GM12878 (cell line): ENCODE results near the gene PHF3. TPM values are rescaled to one million over a fixed set of nuclear protein-coding genes. Genes with fewer than 3 reads are reported as not detected.

Experiments
- ATAC-seq: fragments of 200-7000 bp; cut with Tn5 transposase; 3 replicates; pipeline ENCODE4 v1.9.1; 2020; ENCODE audit warnings: mild to moderate bottlenecking, moderate library complexity
- BruUV-seq: library from RNA; stranded (reverse); fragments of 400-500 nt; replicated peaks from 2 replicates; lab custom pipeline; 2021; lab: Mats Ljungman, UMichigan
- CTCF ChIA-PET: fragments of 300-600 bp; sonication (Branson Sonifier 250); formaldehyde crosslinking; extraction: SDS; loops from one replicate; lab custom pipeline; 2021; ENCODE audit warnings: inconsistent platforms; lab: Yijun Ruan, JAX
- POLR2A ChIA-PET: fragments of 350-600 bp; formaldehyde crosslinking; extraction: SDS; loops from one replicate; lab custom pipeline; 2021; ENCODE audit warnings: inconsistent platforms; lab: Charles Lee
- RAD21 ChIA-PET: fragments of 300-600 bp; sonication (Branson Sonifier 250); formaldehyde crosslinking; loops from one replicate; lab custom pipeline; 2023; ENCODE audit warnings: antibody characterized with exemption; ENCODE audit not compliant: unreplicated experiment; lab: Charles Lee
- SMC1A ChIA-PET: fragments of 300-600 bp; sonication (Branson Sonifier 250); formaldehyde crosslinking; loops from one replicate; lab custom pipeline; 2023; ENCODE audit not compliant: unreplicated experiment, uncharacterized antibody; lab: Charles Lee
- DNase-seq: peaks from one replicate; pipeline ENCODE4 v3.0.0-alpha.2; 2011; ENCODE audit warnings: low read depth, low spot score
- FAIRE-seq: peaks from 3 replicates; lab custom pipeline; 2011; peaks lifted over from hg19 to GRCh38; lab: Jason Lieb, UNC
- H2AFZ ChIP-seq: 2 replicates; pipeline ENCODE4 v1.6.0; 2011; ENCODE audit warnings: low read depth, low read length, control low read depth; ENCODE audit not compliant: control insufficient read depth
- H3K27ac ChIP-seq: 2 replicates; pipeline ENCODE4 v1.5.1; 2011; ENCODE audit warnings: control low read depth; ENCODE audit not compliant: control insufficient read depth, insufficient read depth
- H3K27me3 ChIP-seq, 2 experiments: replicated peaks in 1 of 2; 2 replicates each; pipeline versions ENCODE4 v1.6.0 to v1.6.1; 2011; ENCODE audit warnings: low read length in 1 of 2; ENCODE audit not compliant: control insufficient read depth in 2 of 2, insufficient read depth in 2 of 2
- H3K36me3 ChIP-seq, 2 experiments: 2 replicates each; pipeline ENCODE4 v1.5.1; 2011; ENCODE audit warnings: low read length in 1 of 2; ENCODE audit not compliant: control insufficient read depth in 2 of 2, insufficient read depth in 2 of 2
- H3K4me1 ChIP-seq: 2 replicates; pipeline ENCODE4 v1.6.1; 2011; ENCODE audit warnings: mild to moderate bottlenecking, low read length, moderate library complexity, mixed read lengths; ENCODE audit not compliant: control insufficient read depth, insufficient read depth
- H3K4me2 ChIP-seq: 2 replicates; pipeline ENCODE4 v1.6.0; 2011; ENCODE audit warnings: control low read depth; ENCODE audit not compliant: control insufficient read depth, insufficient read depth
- H3K4me3 ChIP-seq: fragments of 200-600 bp; sonication (generic); 2 replicates; pipeline ENCODE4 v1.5.1; 2016
- H3K79me2 ChIP-seq: 2 replicates; pipeline ENCODE4 v1.6.0; 2011; ENCODE audit warnings: low read length; ENCODE audit not compliant: control insufficient read depth, insufficient read depth
- H3K9ac ChIP-seq: 2 replicates; pipeline ENCODE4 v1.8.0; 2011; ENCODE audit warnings: low read length, control low read depth, mixed read lengths; ENCODE audit not compliant: control insufficient read depth, insufficient read depth
- H3K9me3 ChIP-seq: replicated peaks from 3 replicates; pipeline ENCODE4 v1.5.1; 2011; ENCODE audit warnings: mild to moderate bottlenecking, low read length; ENCODE audit not compliant: control insufficient read depth, insufficient read depth
- H4K20me1 ChIP-seq: 2 replicates; pipeline ENCODE4 v1.6.0; 2011; ENCODE audit not compliant: control insufficient read depth, insufficient read depth
- NBN ChIP-seq: fragments of 450-650 bp; IDR thresholded peaks from 2 replicates; pipeline ENCODE4 v1.6.1; 2016
- NFYA ChIP-seq: IDR thresholded peaks from 2 replicates; pipeline ENCODE4 v1.6.1; 2011; ENCODE audit warnings: low read depth, mild to moderate bottlenecking, low read length, improper control_type of control experiment, borderline replicate concordance
- RELA ChIP-seq: fragments of 450-650 bp; IDR thresholded peaks from 2 replicates; pipeline ENCODE4 v1.8.0; 2014; ENCODE audit warnings: borderline replicate concordance; ENCODE audit not compliant: partially characterized antibody
- SMARCA5 ChIP-seq: fragments of 450-650 bp; IDR thresholded peaks from 2 replicates; pipeline ENCODE4 v1.6.1; 2017; ENCODE audit warnings: mild to moderate bottlenecking
- TCF7 ChIP-seq: IDR thresholded peaks from 2 replicates; pipeline ENCODE4 v1.6.1; 2014; ENCODE audit warnings: antibody characterized with exemption, borderline replicate concordance
- ZBTB33 ChIP-seq: fragments of 450-650 bp; IDR thresholded peaks from 2 replicates; pipeline ENCODE4 v1.6.1; 2017; ENCODE audit warnings: mild to moderate bottlenecking
- ZNF217 ChIP-seq: fragments of 450-650 bp; IDR thresholded peaks from 2 replicates; pipeline ENCODE4 v1.6.1; 2017; ENCODE audit warnings: antibody characterized with exemption, mild to moderate bottlenecking
- WGBS: methylation state at CpG from one replicate; pipeline ENCODE4 v1.1.6; 2016; ENCODE audit warnings: low lambda C conversion rate; ENCODE audit not compliant: insufficient replicate concordance, insufficient coverage; ENCODE audit errors: missing lambda C conversion rate; 5-methylcytosine and 5-hydroxymethylcytosine counted together
- in situ Hi-C: fragments of 300-500 bp; cut with MboI; formaldehyde crosslinking; loops from 9 replicates; pipeline ENCODE4 v1.14.3; 2018; ENCODE audit warnings: mixed read lengths
- intact Hi-C: fragments of 100-400 bp; cut with micrococcal nuclease; formaldehyde crosslinking; loops from one replicate; pipeline ENCODE4 v1.14.2; 2022; ENCODE audit not compliant: unreplicated experiment
- polyA plus RNA-seq, 11 experiments: library from polyadenylated mRNA; depleted of rRNA in 4 of 11; unstranded in 6 of 11; stranded (reverse) in 5 of 11; fragments of >200 nt; fragmentation: Nextera tagmentation in 4 of 11; fragmentation: Illumina TruSeq in 1 of 11; extraction: Ambion mirVana in 4 of 11; extraction: Trizol in 1 of 11; gene quantifications; 1 replicate in 1 of 11; 2 replicates in 10 of 11; pipeline versions ENCODE4 v1.2.1 to v1.2.3, GENCODE V29; 2011 to 2016; ENCODE audit warnings: inconsistent platforms in 2 of 11, missing spikeins in 2 of 11, low read depth in 1 of 11
- total RNA-seq, 4 experiments: library from RNA; depleted of rRNA in 3 of 4; stranded (reverse); fragments of >200 nt in 3 of 4; fragmentation: Illumina TruSeq in 1 of 4; extraction: Trizol in 1 of 4; gene quantifications; 2 replicates each; pipeline versions ENCODE4 v1.2.1 to v1.2.3, GENCODE V29; 2013 to 2021
- TF ChIP-seq, protein P1 (sequence below): IDR thresholded peaks from 2 replicates; pipeline ENCODE4 v1.6.1; 2011; ENCODE audit warnings: low read depth, low read length, improper control_type of control experiment, borderline replicate concordance
- TF ChIP-seq, protein P2 (sequence below): IDR thresholded peaks from 2 replicates; pipeline ENCODE4 v1.6.1; 2012; ENCODE audit warnings: mild to moderate bottlenecking, low read depth, low read length

Gene PHF3
- total and polyA plus RNA-seq, 10 of the 15 experiments (the other 5 are each of a cell fraction or from before 2014, with no cell fraction given), result 8.3 to 61.5 (median 26.6) TPM

GRCh38 chr6:63600136-63600535 lies 35.5 kb upstream of the PHF3 start:
- TF ChIP-seq ZBTB33 (no peak), NBN (no peak), SMARCA5 (no peak), NFYA (no peak), TCF7 (no peak)
- TF ChIP-seq, all 136 proteins: peak for 0
- 68% methylated on average over 6 of the region's 6 CpGs for WGBS
- no peak overlapping the region for H3K27ac ChIP-seq
- H3K27me3 ChIP-seq, result no peaks in the 10 kb centered on the region
- in situ Hi-C loops, result no loop called here
- H3K9ac ChIP-seq, result no peak overlapping the region
- no peaks in the 10 kb centered on the region for H4K20me1 ChIP-seq
- ChIA-PET SMC1A (interaction anchor here (0.6 to 5.7 kb wide), 6 partner anchors 9 to 248 kb away, joined by 3 to 95 read pairs (median 4); no protein-coding TSS in a partner anchor), RAD21 (interaction anchor here (0.6 to 1.4 kb wide), 3 partner anchors 32 to 164 kb away, joined by 3 to 7 read pairs (median 3); no protein-coding TSS in a partner anchor), CTCF (interaction anchor here (1.1 to 6.4 kb wide), 8 partner anchors 26 to 248 kb away, joined by 3 to 151 read pairs (median 26); no protein-coding TSS in a partner anchor), POLR2A (no interaction called here)
- H2AFZ ChIP-seq, result no peak overlapping the region
- H3K4me3 ChIP-seq, result no peak overlapping the region
- BruUV-seq, result no TSS peak
- intact Hi-C loops, result no loop called here
- peaks cover 6% of the 10 kb centered on the region for H3K4me1 ChIP-seq
- H3K9me3 ChIP-seq, result no peaks in the 10 kb centered on the region
- no peaks in the 10 kb centered on the region for H3K36me3 ChIP-seq
- DNase-seq, result no peak
- no peaks in the 10 kb centered on the region for H3K79me2 ChIP-seq
- no peak for FAIRE-seq
- no peak for ATAC-seq
- no peak overlapping the region for H3K4me2 ChIP-seq

DNA sequence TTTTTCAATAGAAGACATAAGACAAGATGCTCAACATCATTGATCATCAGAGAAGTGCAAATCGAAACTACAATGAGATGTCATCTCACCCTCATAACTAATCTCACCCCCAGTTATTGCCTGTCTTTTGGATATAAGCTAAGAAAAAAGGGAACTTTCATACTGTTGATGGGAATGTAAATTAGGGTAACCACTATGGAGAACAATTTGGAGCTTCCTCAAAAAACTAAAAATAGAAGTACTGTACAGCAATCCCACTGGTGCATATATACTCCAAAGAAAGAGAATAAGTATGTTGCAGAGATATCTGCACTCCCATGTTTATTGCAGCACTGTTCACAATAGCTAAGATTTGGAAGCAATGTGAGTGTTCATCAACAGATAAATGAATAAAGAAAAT lies 26.4 kb upstream of the PHF3 start:
- WGBS, result 38% methylated on average over 1 of the region's 1 CpG
- H4K20me1 ChIP-seq, result no peaks in the 10 kb centered on the region
- no peaks in the 10 kb centered on the region for H3K4me1 ChIP-seq
- H3K27ac ChIP-seq, result no peak overlapping the region
- SMC1A ChIA-PET, result interaction anchor here (0.8 to 1.5 kb wide), 4 partner anchors 9 to 260 kb away, joined by 3 to 9 read pairs (median 4); no protein-coding TSS in a partner anchor
- H3K79me2 ChIP-seq, result no peaks in the 10 kb centered on the region
- CTCF ChIA-PET, result interaction anchor here (0.8 to 4.8 kb wide), 2 partner anchors 11 to 139 kb away, joined by 4 to 20 read pairs; no protein-coding TSS in a partner anchor
- ATAC-seq (no peak), DNase-seq (no peak), FAIRE-seq (no peak)
- H2AFZ ChIP-seq, result no peak overlapping the region
- POLR2A ChIA-PET, result interaction anchor here (0.8 kb wide), 1 partner anchor 18 kb away, joined by 4 read pairs; no protein-coding TSS in a partner anchor
- H3K4me3 ChIP-seq, result no peak overlapping the region
- H3K4me2 ChIP-seq, result no peak overlapping the region
- RAD21 ChIA-PET, result interaction anchor here (0.8 to 1.1 kb wide), 2 partner anchors 155 to 257 kb away, joined by 3 to 5 read pairs; no protein-coding TSS in a partner anchor
- no peak overlapping the region for H3K9ac ChIP-seq
- no peaks in the 10 kb centered on the region for H3K9me3 ChIP-seq
- intact Hi-C loops (no loop called here), in situ Hi-C loops (no loop called here)
- BruUV-seq, result no TSS peak
- no peaks in the 10 kb centered on the region for H3K36me3 ChIP-seq
- H3K27me3 ChIP-seq, result no peaks in the 10 kb centered on the region
- TF ChIP-seq RELA, result no peak
- TF ChIP-seq, protein P1, sequence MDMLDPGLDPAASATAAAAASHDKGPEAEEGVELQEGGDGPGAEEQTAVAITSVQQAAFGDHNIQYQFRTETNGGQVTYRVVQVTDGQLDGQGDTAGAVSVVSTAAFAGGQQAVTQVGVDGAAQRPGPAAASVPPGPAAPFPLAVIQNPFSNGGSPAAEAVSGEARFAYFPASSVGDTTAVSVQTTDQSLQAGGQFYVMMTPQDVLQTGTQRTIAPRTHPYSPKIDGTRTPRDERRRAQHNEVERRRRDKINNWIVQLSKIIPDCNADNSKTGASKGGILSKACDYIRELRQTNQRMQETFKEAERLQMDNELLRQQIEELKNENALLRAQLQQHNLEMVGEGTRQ, result no peak
- TF ChIP-seq ZNF217, result no peak
- TF ChIP-seq, protein P2, sequence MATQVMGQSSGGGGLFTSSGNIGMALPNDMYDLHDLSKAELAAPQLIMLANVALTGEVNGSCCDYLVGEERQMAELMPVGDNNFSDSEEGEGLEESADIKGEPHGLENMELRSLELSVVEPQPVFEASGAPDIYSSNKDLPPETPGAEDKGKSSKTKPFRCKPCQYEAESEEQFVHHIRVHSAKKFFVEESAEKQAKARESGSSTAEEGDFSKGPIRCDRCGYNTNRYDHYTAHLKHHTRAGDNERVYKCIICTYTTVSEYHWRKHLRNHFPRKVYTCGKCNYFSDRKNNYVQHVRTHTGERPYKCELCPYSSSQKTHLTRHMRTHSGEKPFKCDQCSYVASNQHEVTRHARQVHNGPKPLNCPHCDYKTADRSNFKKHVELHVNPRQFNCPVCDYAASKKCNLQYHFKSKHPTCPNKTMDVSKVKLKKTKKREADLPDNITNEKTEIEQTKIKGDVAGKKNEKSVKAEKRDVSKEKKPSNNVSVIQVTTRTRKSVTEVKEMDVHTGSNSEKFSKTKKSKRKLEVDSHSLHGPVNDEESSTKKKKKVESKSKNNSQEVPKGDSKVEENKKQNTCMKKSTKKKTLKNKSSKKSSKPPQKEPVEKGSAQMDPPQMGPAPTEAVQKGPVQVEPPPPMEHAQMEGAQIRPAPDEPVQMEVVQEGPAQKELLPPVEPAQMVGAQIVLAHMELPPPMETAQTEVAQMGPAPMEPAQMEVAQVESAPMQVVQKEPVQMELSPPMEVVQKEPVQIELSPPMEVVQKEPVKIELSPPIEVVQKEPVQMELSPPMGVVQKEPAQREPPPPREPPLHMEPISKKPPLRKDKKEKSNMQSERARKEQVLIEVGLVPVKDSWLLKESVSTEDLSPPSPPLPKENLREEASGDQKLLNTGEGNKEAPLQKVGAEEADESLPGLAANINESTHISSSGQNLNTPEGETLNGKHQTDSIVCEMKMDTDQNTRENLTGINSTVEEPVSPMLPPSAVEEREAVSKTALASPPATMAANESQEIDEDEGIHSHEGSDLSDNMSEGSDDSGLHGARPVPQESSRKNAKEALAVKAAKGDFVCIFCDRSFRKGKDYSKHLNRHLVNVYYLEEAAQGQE, result no peak
- no peak for TF ChIP-seq SMARCA5
